Measurements from ENCODE around the gene SEPHS1. TPM values are rescaled to one million over a fixed set of nuclear protein-coding genes. Genes with fewer than 3 reads are reported as not detected.

SEPHS1 gene, protein sequence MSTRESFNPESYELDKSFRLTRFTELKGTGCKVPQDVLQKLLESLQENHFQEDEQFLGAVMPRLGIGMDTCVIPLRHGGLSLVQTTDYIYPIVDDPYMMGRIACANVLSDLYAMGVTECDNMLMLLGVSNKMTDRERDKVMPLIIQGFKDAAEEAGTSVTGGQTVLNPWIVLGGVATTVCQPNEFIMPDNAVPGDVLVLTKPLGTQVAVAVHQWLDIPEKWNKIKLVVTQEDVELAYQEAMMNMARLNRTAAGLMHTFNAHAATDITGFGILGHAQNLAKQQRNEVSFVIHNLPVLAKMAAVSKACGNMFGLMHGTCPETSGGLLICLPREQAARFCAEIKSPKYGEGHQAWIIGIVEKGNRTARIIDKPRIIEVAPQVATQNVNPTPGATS
- 10 to 100 TPM; 52.0 to 59.4 TPM for total RNA-seq
- polyA plus RNA-seq: 22.4 TPM

- H3K36me3 Mint-ChIP-seq: peaks cover 0 to 15% (median 0%) of the 10 kb centered on the region in 3 donors
- CTCF ChIA-PET: interaction anchor here (0.8 to 1.0 kb wide), 3 partner anchors 8 to 91 kb away, joined by 3 read pairs; no protein-coding TSS in a partner anchor
- H3K9me3 ChIP-seq (ENCODE audit: low read length): no peaks in the 10 kb centered on the region
- no peaks in the 10 kb centered on the region for H3K27me3 ChIP-seq (ENCODE audit: insufficient read depth, low read length, poor library complexity, severe bottlenecking)
- peaks cover 0 to 6% of the 10 kb centered on the region in 2 donors for H3K27me3 Mint-ChIP-seq
- H3K4me1 ChIP-seq (ENCODE audit: insufficient read depth, low read length): peaks cover 40% of the 10 kb centered on the region
- no peaks in the 10 kb centered on the region for H3K9me3 Mint-ChIP-seq
- DNase-seq: peak; percentile 66 to 84 (median 75)
- H3K27ac ChIP-seq (ENCODE audit: low read depth, low read length): peak within 1 kb of the TSS; percentile 68
- peaks cover 48 to 70% (median 69%) of the 10 kb centered on the region in 3 donors for H3K4me1 Mint-ChIP-seq
- POLR2A ChIA-PET: interaction anchor here (0.6 to 2.8 kb wide), 6 partner anchors 18 to 235 kb away, joined by 3 to 29 read pairs (median 4); partner anchors contain the start of gene PHYH
- peak within 1 kb of the TSS; percentile 93 to 97 (median 94) for H3K4me3 Mint-ChIP-seq
- H3K27ac Mint-ChIP-seq: peak within 1 kb of the TSS; percentile 91 to 97 (median 93)
- H3K36me3 ChIP-seq (ENCODE audit: insufficient read depth, low read length): no peaks in the 10 kb centered on the region
- H3K4me3 ChIP-seq (ENCODE audit: low read length): peak within 1 kb of the TSS; percentile 85
These were observed at the start of gene SEPHS1 for GRCh38 chr10:13348216-13349017. TSS of gene SEPHS1 (minus strand) at chr10:13348293. CDS start at chr10:13344950, 3,343 bp downstream.

DNA sequence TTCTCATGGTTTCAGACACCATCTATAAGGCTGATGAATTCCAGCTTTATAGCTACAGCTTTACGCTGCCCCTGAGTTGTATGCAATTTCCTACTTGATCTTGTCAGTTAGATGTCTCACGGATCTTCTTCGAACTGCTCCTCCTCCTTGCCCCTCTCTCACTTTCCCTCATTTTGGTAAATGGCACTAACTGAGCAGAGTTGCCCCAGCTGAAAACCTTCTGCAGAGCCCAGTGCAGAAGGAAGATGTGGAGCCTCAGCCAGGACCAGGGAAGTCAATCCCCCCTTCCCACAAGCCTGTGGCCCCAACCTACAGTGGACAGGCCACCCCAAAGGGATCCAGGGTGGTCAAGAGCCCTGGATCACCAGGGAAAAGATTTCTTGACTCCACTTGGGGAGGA is 49.0 kb upstream of the SEPHS1 start:
- Mint-ChIP-seq H3K27ac (no peak overlapping the region), H3K27me3 (peaks cover 15 to 38% of the 10 kb centered on the region in 2 donors), H3K4me3 (no peak overlapping the region), H3K36me3 (no peaks in the 10 kb centered on the region), H3K4me1 (no peaks in the 10 kb centered on the region), H3K9me3 (no peaks in the 10 kb centered on the region)
- no peaks in the 10 kb centered on the region for H3K36me3 ChIP-seq (ENCODE audit: insufficient read depth, low read length)
- no peak for DNase-seq
- no peak overlapping the region for H3K4me3 ChIP-seq (ENCODE audit: low read length)
- H3K9me3 ChIP-seq (ENCODE audit: low read length): no peaks in the 10 kb centered on the region
- ChIA-PET POLR2A (no interaction called here), CTCF (no interaction called here)
- no peaks in the 10 kb centered on the region for H3K27me3 ChIP-seq (ENCODE audit: insufficient read depth, low read length, poor library complexity, severe bottlenecking)
- no peaks in the 10 kb centered on the region for H3K4me1 ChIP-seq (ENCODE audit: insufficient read depth, low read length)
- no peak overlapping the region for H3K27ac ChIP-seq (ENCODE audit: low read depth, low read length)

DNA sequence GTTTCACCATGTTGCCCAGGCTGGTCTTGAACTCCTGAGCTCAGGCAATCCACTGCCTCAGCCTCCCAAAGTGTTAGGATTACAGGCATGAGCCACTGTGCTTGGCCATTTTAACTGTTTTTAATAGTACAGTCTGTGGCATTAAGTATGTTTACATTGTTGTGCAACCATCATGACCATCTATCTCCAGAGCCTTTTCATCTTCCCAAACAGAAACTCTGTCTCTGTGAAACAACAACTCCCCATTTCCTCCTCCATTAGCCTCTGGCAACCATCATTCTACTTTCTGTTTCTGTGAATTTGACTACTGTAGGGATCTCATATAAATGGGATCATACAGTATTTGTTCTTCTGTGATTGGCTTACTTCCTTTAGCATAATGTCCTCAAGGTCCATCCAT is 48.3 kb upstream of the SEPHS1 start:
- Histone ChIP-seq H3K36me3 (ENCODE audit: insufficient read depth, low read length) (no peaks in the 10 kb centered on the region), H3K4me3 (ENCODE audit: low read length) (no peak overlapping the region), H3K4me1 (ENCODE audit: insufficient read depth, low read length) (no peaks in the 10 kb centered on the region), H3K9me3 (ENCODE audit: low read length) (no peaks in the 10 kb centered on the region), H3K27ac (ENCODE audit: low read depth, low read length) (no peak overlapping the region), H3K27me3 (ENCODE audit: insufficient read depth, low read length, poor library complexity, severe bottlenecking) (no peaks in the 10 kb centered on the region)
- H3K4me3 Mint-ChIP-seq: no peak overlapping the region
- H3K9me3 Mint-ChIP-seq: no peaks in the 10 kb centered on the region
- DNase-seq: no peak
- no peaks in the 10 kb centered on the region for H3K4me1 Mint-ChIP-seq
- peaks cover 21 to 39% of the 10 kb centered on the region in 2 donors for H3K27me3 Mint-ChIP-seq
- H3K27ac Mint-ChIP-seq: no peak overlapping the region
- ChIA-PET CTCF (no interaction called here), POLR2A (no interaction called here)
- no peaks in the 10 kb centered on the region for H3K36me3 Mint-ChIP-seq

DNA sequence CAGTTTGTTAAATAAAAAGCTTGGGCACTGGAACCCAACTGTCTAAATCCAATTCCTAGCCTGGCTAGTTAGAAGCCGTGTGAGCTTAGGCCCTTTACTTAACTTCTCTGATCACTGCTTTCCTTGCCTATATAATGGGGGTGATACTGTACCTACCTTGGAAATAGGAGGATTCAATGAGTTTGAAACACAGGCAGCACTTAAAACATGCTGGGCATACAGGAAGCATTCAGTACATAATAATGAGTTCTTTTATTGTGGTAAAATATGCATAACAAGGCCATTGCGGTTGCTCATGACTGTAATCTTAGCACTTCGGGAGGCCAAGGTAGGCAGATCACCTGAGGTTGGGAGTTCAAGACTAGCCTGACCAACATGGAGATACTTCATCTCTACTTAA is 47.4 kb upstream of the SEPHS1 start:
- Histone ChIP-seq H3K27ac (ENCODE audit: low read depth, low read length) (no peak overlapping the region), H3K4me1 (ENCODE audit: insufficient read depth, low read length) (no peaks in the 10 kb centered on the region), H3K9me3 (ENCODE audit: low read length) (no peaks in the 10 kb centered on the region), H3K36me3 (ENCODE audit: insufficient read depth, low read length) (no peaks in the 10 kb centered on the region), H3K27me3 (ENCODE audit: insufficient read depth, low read length, poor library complexity, severe bottlenecking) (no peaks in the 10 kb centered on the region), H3K4me3 (ENCODE audit: low read length) (no peak overlapping the region)
- CTCF ChIA-PET: no interaction called here
- POLR2A ChIA-PET: no interaction called here
- DNase-seq: no peak
- Mint-ChIP-seq H3K9me3 (no peaks in the 10 kb centered on the region), H3K27me3 (peaks cover 16 to 30% of the 10 kb centered on the region in 2 donors), H3K36me3 (no peaks in the 10 kb centered on the region), H3K4me1 (no peaks in the 10 kb centered on the region), H3K4me3 (no peak overlapping the region), H3K27ac (no peak overlapping the region)

GRCh38 chr10:13393640-13394039 is 45.5 kb upstream of the SEPHS1 start:
- Mint-ChIP-seq H3K9me3 (no peaks in the 10 kb centered on the region), H3K27me3 (peaks cover 14 to 23% of the 10 kb centered on the region in 2 donors), H3K4me3 (no peak overlapping the region), H3K27ac (no peak overlapping the region), H3K4me1 (no peaks in the 10 kb centered on the region), H3K36me3 (no peaks in the 10 kb centered on the region)
- Histone ChIP-seq H3K4me3 (ENCODE audit: low read length) (no peak overlapping the region), H3K27me3 (ENCODE audit: insufficient read depth, low read length, poor library complexity, severe bottlenecking) (no peaks in the 10 kb centered on the region), H3K36me3 (ENCODE audit: insufficient read depth, low read length) (no peaks in the 10 kb centered on the region), H3K27ac (ENCODE audit: low read depth, low read length) (no peak overlapping the region), H3K9me3 (ENCODE audit: low read length) (no peaks in the 10 kb centered on the region), H3K4me1 (ENCODE audit: insufficient read depth, low read length) (no peaks in the 10 kb centered on the region)
- ChIA-PET CTCF (no interaction called here), POLR2A (no interaction called here)
- no peak for DNase-seq

GRCh38 chr10:13392701-13393100 is 44.6 kb upstream of the SEPHS1 start:
- H3K4me3 ChIP-seq (ENCODE audit: low read length): no peak overlapping the region
- Mint-ChIP-seq H3K27ac (no peak overlapping the region), H3K9me3 (no peaks in the 10 kb centered on the region), H3K4me1 (no peaks in the 10 kb centered on the region), H3K27me3 (peaks cover 13 to 23% of the 10 kb centered on the region in 2 donors), H3K36me3 (no peaks in the 10 kb centered on the region), H3K4me3 (no peak overlapping the region)
- no peaks in the 10 kb centered on the region for H3K27me3 ChIP-seq (ENCODE audit: insufficient read depth, low read length, poor library complexity, severe bottlenecking)
- no peaks in the 10 kb centered on the region for H3K36me3 ChIP-seq (ENCODE audit: insufficient read depth, low read length)
- no peaks in the 10 kb centered on the region for H3K4me1 ChIP-seq (ENCODE audit: insufficient read depth, low read length)
- no peak overlapping the region for H3K27ac ChIP-seq (ENCODE audit: low read depth, low read length)
- H3K9me3 ChIP-seq (ENCODE audit: low read length): no peaks in the 10 kb centered on the region
- POLR2A ChIA-PET: no interaction called here
- CTCF ChIA-PET: interaction anchor here (1.3 kb wide), 1 partner anchor 15 kb away, joined by 3 read pairs; no protein-coding TSS in a partner anchor
- no peak for DNase-seq

DNA sequence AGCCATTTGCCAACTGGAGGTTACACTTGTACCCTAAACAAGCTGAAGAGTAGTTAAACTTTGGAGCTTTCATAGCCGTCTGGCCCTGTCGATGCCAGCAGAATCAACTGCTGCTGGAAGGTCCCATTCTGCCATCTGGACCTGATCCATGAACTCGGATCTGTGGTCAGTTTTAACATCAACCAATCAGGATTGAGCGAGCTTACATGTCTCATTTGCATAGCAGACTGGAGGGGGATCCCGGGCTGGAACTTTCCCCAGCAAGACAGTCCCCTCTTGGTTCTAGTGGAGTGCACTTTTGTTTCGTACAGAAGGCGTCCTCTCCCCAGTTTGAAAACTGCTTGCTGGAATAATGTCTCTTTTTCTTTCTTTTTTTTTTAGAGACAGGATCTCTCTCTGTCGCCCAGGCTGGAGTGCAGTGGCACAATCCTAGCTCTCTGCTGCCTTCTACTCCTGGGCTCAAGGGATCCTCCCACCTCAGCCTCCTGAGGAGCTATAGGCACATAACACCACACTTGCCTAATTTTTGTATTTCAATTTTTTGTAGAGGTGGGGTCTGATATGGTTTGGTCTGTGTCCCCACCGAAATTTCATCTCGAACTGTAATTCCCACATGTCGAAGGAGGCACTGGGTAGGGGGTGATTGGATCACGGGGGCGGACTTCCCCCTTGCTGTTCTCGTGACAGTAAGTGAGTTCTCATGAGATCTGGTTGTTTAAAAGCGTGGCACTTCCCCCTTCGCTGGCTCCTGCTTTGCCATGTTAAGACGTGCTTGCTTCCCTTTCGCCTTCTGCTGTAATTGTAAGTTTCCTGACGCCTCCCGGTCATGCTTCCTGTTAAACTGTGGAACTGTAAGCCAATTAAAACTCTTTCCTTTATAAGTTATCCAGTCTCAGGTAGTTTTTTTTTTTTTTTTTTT is 42.8 kb upstream of the SEPHS1 start:
- CTCF ChIA-PET: interaction anchor here (0.9 to 1.3 kb wide), 2 partner anchors 16 to 17 kb away, joined by 3 read pairs; no protein-coding TSS in a partner anchor
- H3K36me3 Mint-ChIP-seq: peaks cover 0 to 2% (median 0%) of the 10 kb centered on the region in 3 donors
- no peaks in the 10 kb centered on the region for H3K36me3 ChIP-seq (ENCODE audit: insufficient read depth, low read length)
- no peaks in the 10 kb centered on the region for H3K9me3 ChIP-seq (ENCODE audit: low read length)
- no peaks in the 10 kb centered on the region for H3K4me1 Mint-ChIP-seq
- no peaks in the 10 kb centered on the region for H3K27me3 ChIP-seq (ENCODE audit: insufficient read depth, low read length, poor library complexity, severe bottlenecking)
- no peaks in the 10 kb centered on the region for H3K4me1 ChIP-seq (ENCODE audit: insufficient read depth, low read length)
- H3K27ac ChIP-seq (ENCODE audit: low read depth, low read length): no peak overlapping the region
- H3K4me3 ChIP-seq (ENCODE audit: low read length): no peak overlapping the region
- no peak for DNase-seq
- no peak overlapping the region for H3K4me3 Mint-ChIP-seq
- POLR2A ChIA-PET: no interaction called here
- no peaks in the 10 kb centered on the region for H3K9me3 Mint-ChIP-seq
- peaks cover 18 to 25% of the 10 kb centered on the region in 2 donors for H3K27me3 Mint-ChIP-seq
- no peak overlapping the region for H3K27ac Mint-ChIP-seq
